ENCODE data around the gene KCNH4. TPM values are rescaled to one million over a fixed set of nuclear protein-coding genes. Genes with fewer than 3 reads are reported as not detected.
A peak's percentile ranks its signal among the peaks of the same experiment; 100 is the strongest.

Gene KCNH4
- total RNA-seq, 2 experiments from 2014 or later: not detected

DNA sequence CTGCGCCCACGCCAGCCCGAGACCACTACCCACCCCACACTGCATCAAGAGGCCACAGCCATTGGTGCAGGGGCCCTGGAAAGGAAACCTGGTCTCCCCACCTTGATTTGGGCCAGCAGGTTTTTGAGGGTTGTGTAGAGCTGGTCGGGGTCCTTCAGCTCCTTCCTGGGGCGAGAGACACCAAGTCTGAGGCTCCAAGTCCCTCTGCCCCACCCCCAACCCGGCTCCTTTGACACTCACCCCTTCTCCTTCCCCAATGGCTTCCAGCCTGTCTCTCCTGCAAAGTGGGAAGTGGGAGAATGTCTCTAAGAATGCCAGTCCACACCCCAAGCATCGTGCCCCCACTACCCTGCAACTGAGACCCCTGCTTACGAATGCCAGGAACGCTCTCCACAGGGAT, 66.8 kb downstream of the KCNH4 start:
- BruUV-seq (replicated peaks): no TSS peak
- no peak overlapping the region for H3K4me2 ChIP-seq (ENCODE audit: low read length)
- DNase-seq (ENCODE audit: low spot score): no peak
- peaks cover 75% of the 10 kb centered on the region for H3K4me1 ChIP-seq (ENCODE audit: insufficient read depth, low read length, poor library complexity, severe bottlenecking)
- no peak overlapping the region for H3K4me3 ChIP-seq (ENCODE audit: low read depth, low read length, poor library complexity, severe bottlenecking)
- CTCF ChIA-PET (ENCODE audit: unreplicated experiment): no interaction called here
- H3K79me2 ChIP-seq (ENCODE audit: insufficient read depth, low read depth, low read length): no peaks in the 10 kb centered on the region
- no peaks in the 10 kb centered on the region for H3K9me3 ChIP-seq (ENCODE audit: low read length)
- H4K20me1 ChIP-seq (ENCODE audit: insufficient read depth, low read length): no peaks in the 10 kb centered on the region
- H3K27ac ChIP-seq (ENCODE audit: low read depth, low read length, poor library complexity, severe bottlenecking): no peak overlapping the region
- no peak overlapping the region for H2AFZ ChIP-seq (ENCODE audit: low read length)
- peaks cover 39% of the 10 kb centered on the region for H3K36me3 ChIP-seq (ENCODE audit: insufficient read depth, low read length)
- H3K9me2 ChIP-seq (ENCODE audit: insufficient read depth, low read length): no peaks in the 10 kb centered on the region
- no peak for TF ChIP-seq EZH2phosphoT487 (IDR thresholded peaks at IDR 0.05; ENCODE audit: borderline replicate concordance, low read depth, low read length)
- TF ChIP-seq, protein P1, sequence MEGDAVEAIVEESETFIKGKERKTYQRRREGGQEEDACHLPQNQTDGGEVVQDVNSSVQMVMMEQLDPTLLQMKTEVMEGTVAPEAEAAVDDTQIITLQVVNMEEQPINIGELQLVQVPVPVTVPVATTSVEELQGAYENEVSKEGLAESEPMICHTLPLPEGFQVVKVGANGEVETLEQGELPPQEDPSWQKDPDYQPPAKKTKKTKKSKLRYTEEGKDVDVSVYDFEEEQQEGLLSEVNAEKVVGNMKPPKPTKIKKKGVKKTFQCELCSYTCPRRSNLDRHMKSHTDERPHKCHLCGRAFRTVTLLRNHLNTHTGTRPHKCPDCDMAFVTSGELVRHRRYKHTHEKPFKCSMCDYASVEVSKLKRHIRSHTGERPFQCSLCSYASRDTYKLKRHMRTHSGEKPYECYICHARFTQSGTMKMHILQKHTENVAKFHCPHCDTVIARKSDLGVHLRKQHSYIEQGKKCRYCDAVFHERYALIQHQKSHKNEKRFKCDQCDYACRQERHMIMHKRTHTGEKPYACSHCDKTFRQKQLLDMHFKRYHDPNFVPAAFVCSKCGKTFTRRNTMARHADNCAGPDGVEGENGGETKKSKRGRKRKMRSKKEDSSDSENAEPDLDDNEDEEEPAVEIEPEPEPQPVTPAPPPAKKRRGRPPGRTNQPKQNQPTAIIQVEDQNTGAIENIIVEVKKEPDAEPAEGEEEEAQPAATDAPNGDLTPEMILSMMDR (conservative IDR thresholded peaks at IDR 0.05; ENCODE audit: low read length): no peak
- intact Hi-C loops (cut with micrococcal nuclease; ENCODE audit: unreplicated experiment): loop anchor here (10.0 kb wide), 2 partner anchors 271 to 379 kb away; partner anchors contain the start of genes HAP1 and STAT3
- POLR2A ChIA-PET: no interaction called here

DNA sequence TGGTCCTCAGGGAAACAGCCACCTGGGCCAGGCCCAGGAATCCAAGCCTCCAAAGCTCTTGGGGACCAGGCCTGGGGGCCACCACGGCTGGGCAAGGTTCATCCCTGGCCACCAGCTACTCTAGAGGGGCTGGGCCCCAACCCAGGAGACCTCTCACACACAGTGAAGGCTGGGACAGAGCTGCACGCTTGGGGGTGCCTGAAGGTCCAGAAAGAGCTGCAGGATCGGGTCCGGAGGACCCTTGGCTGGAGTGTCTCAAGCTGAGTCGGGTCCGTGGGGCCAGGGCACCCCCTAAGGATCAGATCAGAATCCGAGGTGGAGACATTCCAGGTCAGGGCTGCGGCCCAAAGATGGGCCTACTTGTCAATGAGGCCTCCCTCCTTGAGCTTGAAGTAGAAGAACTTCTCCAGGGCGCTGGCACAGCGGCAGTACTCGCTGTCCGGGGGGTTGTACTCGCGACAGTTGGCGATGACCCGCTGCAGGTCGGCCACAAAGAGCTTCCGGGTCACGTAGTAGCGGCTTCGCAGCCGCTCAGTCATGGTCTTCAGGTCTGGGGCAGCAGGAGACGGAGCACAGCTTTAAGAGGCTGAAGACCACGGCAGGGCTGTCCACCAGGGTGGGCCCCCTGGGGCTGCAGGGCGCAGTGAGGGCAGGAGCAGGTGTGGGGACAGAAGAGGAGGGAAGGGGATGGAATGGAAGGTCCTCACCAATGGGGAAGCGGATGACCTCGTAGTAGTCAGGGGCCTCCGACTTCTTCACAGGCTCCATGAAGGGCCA, 67.5 kb downstream of the KCNH4 start:
- no peaks in the 10 kb centered on the region for H3K9me2 ChIP-seq (ENCODE audit: insufficient read depth, low read length)
- H3K36me3 ChIP-seq (ENCODE audit: insufficient read depth, low read length): peaks cover 35% of the 10 kb centered on the region
- H2AFZ ChIP-seq (ENCODE audit: low read length): no peak overlapping the region
- intact Hi-C loops (cut with micrococcal nuclease; ENCODE audit: unreplicated experiment): loop anchor here (10.0 kb wide), 2 partner anchors 271 to 379 kb away; partner anchors contain the start of genes HAP1 and STAT3
- TSS peak; percentile 85 for BruUV-seq (replicated peaks)
- no peaks in the 10 kb centered on the region for H3K79me2 ChIP-seq (ENCODE audit: insufficient read depth, low read depth, low read length)
- H3K27ac ChIP-seq (ENCODE audit: low read depth, low read length, poor library complexity, severe bottlenecking): peak overlapping the region; percentile 83
- no peaks in the 10 kb centered on the region for H3K9me3 ChIP-seq (ENCODE audit: low read length)
- no peaks in the 10 kb centered on the region for H4K20me1 ChIP-seq (ENCODE audit: insufficient read depth, low read length)
- peak overlapping the region; percentile 85 for H3K4me2 ChIP-seq (ENCODE audit: low read length)
- peak overlapping the region; percentile 63 for H3K4me3 ChIP-seq (ENCODE audit: low read depth, low read length, poor library complexity, severe bottlenecking)
- CTCF ChIA-PET (ENCODE audit: unreplicated experiment): interaction anchor here (0.8 to 1.3 kb wide), 3 partner anchors 41 to 183 kb away, joined by 3 to 5 read pairs (median 3); partner anchors contain the start of genes DNAJC7 and ODAD4
- DNase-seq (ENCODE audit: low spot score): no peak
- POLR2A ChIA-PET: interaction anchor here (0.9 to 1.3 kb wide), 4 partner anchors 42 to 151 kb away, joined by 3 to 7 read pairs (median 4); partner anchors contain the start of genes CNP and DNAJC7
- TF ChIP-seq, protein P1 (conservative IDR thresholded peaks at IDR 0.05; ENCODE audit: low read length): no peak
- TF ChIP-seq EZH2phosphoT487 (IDR thresholded peaks at IDR 0.05; ENCODE audit: borderline replicate concordance, low read depth, low read length): no peak
- peaks cover 69% of the 10 kb centered on the region for H3K4me1 ChIP-seq (ENCODE audit: insufficient read depth, low read length, poor library complexity, severe bottlenecking)

Measured in OCI-LY7 (cell line).